Activated CD8-positive, alpha-beta memory T cell treated with anti-CD3 and anti-CD28 coated beads, Interleukin-2, amount 50 U/mL, for 48 hours (primary cell): ENCODE measurements around the gene AGAP1.
"Not testable (repeated sequence)": the region's sequence is repeated elsewhere in the genome, so short reads cannot be mapped to it uniquely, and the experiment has no call there.

Experiments
- DNase-seq: peaks from one replicate; pipeline ENCODE4 v3.0.0-alpha.2; 2020

Gene AGAP1

GRCh38 chr2:236120829-236121228, 627.0 kb downstream of the AGAP1 start:
- DNase-seq = no peak

- no peak for DNase-seq
Observed at GRCh38 chr2:236121546-236121945, 627.7 kb downstream of the AGAP1 start.

- no peak for DNase-seq
Observed at GRCh38 chr2:236122236-236122635, 628.4 kb downstream of the AGAP1 start.

- DNase-seq = no peak
Observed at GRCh38 chr2:236123716-236124115, 629.9 kb downstream of the AGAP1 start.

GRCh38 chr2:236124182-236124893, 630.5 kb downstream of the AGAP1 start:
- DNase-seq = no peak

- DNase-seq = no peak
Observed at GRCh38 chr2:236125541-236125940, 631.7 kb downstream of the AGAP1 start.

GRCh38 chr2:236127010-236127409, 633.2 kb downstream of the AGAP1 start:
- DNase-seq = no peak

GRCh38 chr2:236128321-236128720, 634.5 kb downstream of the AGAP1 start:
- DNase-seq = no peak

GRCh38 chr2:236129935-236130334, 636.1 kb downstream of the AGAP1 start:
- no peak for DNase-seq

- no peak for DNase-seq
Observed at GRCh38 chr2:236130349-236130998, 636.6 kb downstream of the AGAP1 start.

GRCh38 chr2:236131073-236131692, 637.3 kb downstream of the AGAP1 start:
- DNase-seq = no peak

GRCh38 chr2:236133410-236134012, 639.7 kb downstream of the AGAP1 start:
- no peak for DNase-seq

- no peak for DNase-seq
Observed at GRCh38 chr2:236136538-236136937, 642.7 kb downstream of the AGAP1 start.

- no peak for DNase-seq
Observed at GRCh38 chr2:236137066-236137465, 643.2 kb downstream of the AGAP1 start.

- not testable (repeated sequence) for DNase-seq
Observed at GRCh38 chr2:236141616-236142015, 647.8 kb downstream of the AGAP1 start.

- DNase-seq = no peak
Observed at GRCh38 chr2:236143811-236144210, 650.0 kb downstream of the AGAP1 start.

GRCh38 chr2:236146436-236146835, 652.6 kb downstream of the AGAP1 start:
- no peak for DNase-seq

- no peak for DNase-seq
Observed at GRCh38 chr2:236155406-236155805, 661.6 kb downstream of the AGAP1 start.

GRCh38 chr2:236156095-236156859, 662.4 kb downstream of the AGAP1 start:
- DNase-seq = no peak

- DNase-seq = no peak
Observed at GRCh38 chr2:236156860-236157194, 663.0 kb downstream of the AGAP1 start.

GRCh38 chr2:236157366-236157765, 663.5 kb downstream of the AGAP1 start:
- no peak for DNase-seq

- no peak for DNase-seq
Observed at GRCh38 chr2:236157815-236158498, 664.1 kb downstream of the AGAP1 start.
